GM21360 (cell line): ENCODE measurements around the gene RAC3.
"Not testable (repeated sequence)": the region's sequence is repeated elsewhere in the genome, so short reads cannot be mapped to it uniquely, and the experiment has no call there.

Experiments used
- ATAC-seq: cut with Tn5 transposase; IDR thresholded peaks from one replicate; pipeline ENCODE4 v1.9.1; 2021; ENCODE audit warnings: mild to moderate bottlenecking, moderate library complexity; ENCODE audit not compliant: unreplicated experiment

RAC3 gene

GRCh38 chr17:82037889-82038195 lies 6.4 kb downstream of the RAC3 start:
- ATAC-seq = no peak

GRCh38 chr17:82038796-82039409 lies 7.4 kb downstream of the RAC3 start:
- ATAC-seq = not testable (repeated sequence)

- no peak for ATAC-seq
Measured at GRCh38 chr17:82039695-82040299, 8.3 kb downstream of the RAC3 start.

GRCh38 chr17:82041144-82041814 lies 9.8 kb downstream of the RAC3 start:
- ATAC-seq = no peak

GRCh38 chr17:82042649-82043048 lies 11.2 kb downstream of the RAC3 start:
- ATAC-seq = no peak

GRCh38 chr17:82043507-82043906 lies 12.0 kb downstream of the RAC3 start:
- ATAC-seq = no peak

- ATAC-seq = no peak
Measured at GRCh38 chr17:82045936-82046484, 14.5 kb downstream of the RAC3 start.

GRCh38 chr17:82046903-82047302 lies 15.4 kb downstream of the RAC3 start:
- ATAC-seq = no peak

GRCh38 chr17:82047379-82047778 lies 15.9 kb downstream of the RAC3 start:
- ATAC-seq = no peak

- ATAC-seq = no peak
Measured at GRCh38 chr17:82047914-82048570, 16.6 kb downstream of the RAC3 start.

GRCh38 chr17:82048571-82048971 lies 17.1 kb downstream of the RAC3 start:
- ATAC-seq = no peak

- ATAC-seq = no peak
Measured at GRCh38 chr17:82049106-82049505, 17.6 kb downstream of the RAC3 start.

- ATAC-seq = no peak
Measured at GRCh38 chr17:82049521-82049971, 18.1 kb downstream of the RAC3 start.

GRCh38 chr17:82050152-82050760 lies 18.8 kb downstream of the RAC3 start:
- no peak for ATAC-seq

GRCh38 chr17:82050761-82051641 lies 19.5 kb downstream of the RAC3 start:
- ATAC-seq = no peak

GRCh38 chr17:82051776-82052637 lies 20.5 kb downstream of the RAC3 start, which contains the start of the genes GPS1 and RFNG:
GPS1 (plus strand) TSS chr17:82051898; CDS start chr17:82051932, 34 bp downstream.
RFNG (minus strand) TSS chr17:82051811; CDS start chr17:82051766, 45 bp downstream.
- no peak for ATAC-seq

- no peak for ATAC-seq
Measured at GRCh38 chr17:82052638-82053059, 21.2 kb downstream of the RAC3 start.

- ATAC-seq = no peak
Measured at GRCh38 chr17:82053130-82053529, 21.7 kb downstream of the RAC3 start.
